ENCODE results near the gene ASTN2.

The ASTN2 gene

DNA sequence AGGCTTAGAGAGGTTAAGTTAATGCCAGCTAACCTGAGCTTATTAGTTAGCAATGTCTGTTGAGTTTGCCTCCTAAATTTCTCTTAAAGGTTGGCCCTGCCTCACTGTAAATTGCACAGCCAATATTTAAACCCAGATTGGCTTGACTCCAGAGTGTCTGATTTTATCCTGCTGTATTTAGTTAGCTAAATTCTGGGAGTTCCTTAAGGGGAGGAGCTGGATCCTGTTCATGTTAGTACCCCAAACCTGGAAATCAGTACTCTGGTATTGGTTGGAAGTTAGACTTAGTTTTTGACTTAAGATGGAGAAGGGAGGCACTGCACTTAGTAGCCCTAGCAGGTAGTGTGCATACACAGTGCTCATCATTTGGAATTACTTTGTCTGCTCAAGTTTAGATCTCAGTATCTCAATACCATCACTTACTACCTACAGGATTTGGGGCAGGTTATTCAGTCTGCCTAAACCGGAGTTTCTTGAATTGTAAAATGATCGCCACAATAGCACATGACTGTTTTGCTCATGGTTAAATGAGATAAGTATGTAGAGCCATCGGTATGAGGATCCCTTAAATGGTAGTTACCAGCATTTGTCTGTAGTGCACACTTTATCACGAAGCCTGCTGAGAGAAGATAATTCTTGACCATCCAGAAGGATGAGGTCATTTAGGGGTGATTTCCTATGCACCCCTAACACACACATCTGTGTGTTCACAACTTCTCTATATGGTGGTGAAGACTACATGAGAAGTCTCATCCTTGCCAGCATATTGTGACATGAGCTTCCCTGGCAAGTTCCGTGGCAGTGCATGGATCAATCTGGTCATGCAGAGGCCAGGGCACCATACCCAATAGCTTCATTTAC, 992.5 kb downstream of the ASTN2 start:
- no peak for DNase-seq (ENCODE audit: low spot score)

DNA sequence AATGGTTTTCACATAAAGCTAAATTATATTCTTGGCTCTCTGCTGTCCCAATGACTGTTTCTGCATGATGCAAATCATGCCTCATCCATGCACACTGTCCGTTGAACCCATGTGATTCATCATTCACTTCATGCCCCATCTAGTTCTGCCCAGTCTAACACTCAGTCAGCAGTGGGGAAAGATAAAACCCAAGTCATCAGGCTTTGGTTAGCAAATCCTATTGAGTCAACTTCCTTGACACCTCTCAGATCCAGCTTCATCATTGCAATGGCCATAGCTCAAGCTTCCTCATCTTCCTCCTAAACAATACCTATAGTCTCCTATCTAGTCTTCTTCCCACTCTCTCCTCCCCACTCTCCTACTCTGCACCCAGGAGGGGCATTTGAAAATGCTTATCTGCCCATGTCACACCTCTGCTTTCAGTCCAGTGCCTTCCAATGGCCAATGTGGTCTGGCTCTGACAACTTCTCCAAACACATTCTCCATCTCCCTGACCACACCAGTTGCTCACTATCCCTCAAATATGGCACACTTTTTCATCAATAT, 993.8 kb downstream of the ASTN2 start:
- no peak for DNase-seq (ENCODE audit: low spot score)

DNA sequence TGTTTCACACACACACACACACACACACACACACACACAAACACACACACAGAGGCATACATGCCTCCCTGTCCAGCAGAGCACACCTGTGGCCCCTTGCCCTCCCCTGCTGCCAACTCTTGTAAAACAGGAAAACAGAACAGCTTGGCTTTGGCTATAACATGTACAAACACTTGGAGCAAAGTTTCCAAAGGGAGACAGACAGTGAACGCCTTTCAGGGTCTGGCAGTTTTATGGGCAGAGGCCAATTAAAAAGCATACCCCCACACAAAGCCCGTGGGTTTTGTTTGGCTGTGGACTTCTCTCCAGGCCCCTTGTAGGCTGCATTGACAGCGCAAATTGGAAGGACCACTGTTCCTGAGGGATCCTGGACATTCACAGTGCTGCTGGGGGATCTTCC, 995.7 kb downstream of the ASTN2 start:
- DNase-seq (ENCODE audit: low spot score) = no peak

DNA sequence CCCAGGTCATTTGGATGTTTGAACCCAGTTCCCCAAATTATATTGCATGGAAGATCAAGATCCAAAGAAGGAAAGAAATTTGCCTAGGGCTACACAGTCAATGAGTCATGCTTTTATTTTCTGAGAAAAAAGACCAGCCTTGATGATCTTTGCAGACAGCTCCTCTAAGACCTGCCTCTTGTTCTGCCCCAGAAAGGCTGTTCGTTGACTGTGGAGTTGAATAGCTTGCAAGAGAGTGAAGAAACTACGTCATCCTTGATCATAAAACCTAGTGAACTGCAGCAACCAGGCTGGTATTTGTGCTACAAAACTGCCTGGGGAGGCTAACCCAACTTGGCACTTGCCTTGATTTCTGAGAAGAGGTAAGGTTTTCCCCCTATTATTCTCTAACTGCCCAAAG, 997.4 kb downstream of the ASTN2 start:
- no peak for DNase-seq (ENCODE audit: low spot score)

DNA sequence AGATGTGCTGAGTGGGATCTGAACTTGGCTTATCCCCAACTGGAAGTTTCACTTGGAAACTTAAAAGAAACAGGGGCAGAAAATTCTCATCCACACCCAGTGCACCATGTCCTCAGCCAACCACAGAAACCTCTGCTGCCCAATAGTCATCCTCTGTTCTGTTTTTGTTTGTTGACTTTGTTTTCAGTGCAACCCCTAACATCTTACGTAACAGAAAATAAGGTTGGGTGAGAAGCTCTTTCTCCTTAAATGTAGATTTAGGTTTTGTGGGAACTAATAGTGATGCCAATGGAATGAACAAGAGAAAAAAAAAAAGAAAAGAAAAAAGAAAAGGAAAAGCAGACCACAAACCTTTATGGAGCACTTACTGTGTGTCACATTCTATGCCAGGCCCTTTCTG, 998.4 kb downstream of the ASTN2 start:
- DNase-seq (ENCODE audit: low spot score) = no peak

DNA sequence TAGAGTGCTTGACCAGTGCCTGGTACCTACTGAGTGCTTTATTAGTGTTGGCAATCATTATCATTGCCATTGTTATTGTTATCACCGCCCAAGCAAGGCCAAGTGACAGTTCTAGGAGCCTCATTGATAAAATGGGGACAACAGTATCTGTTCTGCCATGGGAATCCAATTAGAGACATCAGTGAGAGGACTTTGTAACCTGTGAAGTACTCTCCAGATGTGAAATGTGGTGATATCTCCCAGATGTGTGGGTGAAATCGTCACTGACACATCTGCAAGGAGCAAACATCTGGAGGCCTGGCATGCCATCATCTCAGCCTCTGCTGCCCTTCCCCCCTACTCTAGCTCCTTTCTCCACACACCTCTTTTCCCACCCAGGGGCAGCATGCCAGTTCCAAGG, 1000.5 kb downstream of the ASTN2 start:
- DNase-seq (ENCODE audit: low spot score) = no peak

DNA sequence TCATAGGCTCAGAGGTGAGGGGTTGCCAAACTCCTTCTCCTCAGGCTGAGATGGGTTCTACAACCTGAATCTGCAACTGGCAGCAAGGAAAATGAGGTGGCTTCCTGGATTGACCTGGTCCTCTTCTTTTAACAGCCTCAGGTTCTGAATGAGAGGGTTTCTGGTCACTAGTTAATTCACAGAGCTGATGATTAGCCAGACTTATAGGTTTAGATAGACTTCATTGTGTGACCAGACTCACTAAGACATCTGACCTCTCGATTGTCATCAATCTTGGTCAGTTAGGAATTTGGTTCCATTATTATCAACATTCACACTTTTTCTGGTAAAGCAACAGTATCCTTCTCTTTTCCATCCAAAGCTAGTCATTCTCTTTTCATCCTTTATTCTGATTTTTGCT, 1003.4 kb downstream of the ASTN2 start:
- DNase-seq (ENCODE audit: low spot score) = no peak

DNA sequence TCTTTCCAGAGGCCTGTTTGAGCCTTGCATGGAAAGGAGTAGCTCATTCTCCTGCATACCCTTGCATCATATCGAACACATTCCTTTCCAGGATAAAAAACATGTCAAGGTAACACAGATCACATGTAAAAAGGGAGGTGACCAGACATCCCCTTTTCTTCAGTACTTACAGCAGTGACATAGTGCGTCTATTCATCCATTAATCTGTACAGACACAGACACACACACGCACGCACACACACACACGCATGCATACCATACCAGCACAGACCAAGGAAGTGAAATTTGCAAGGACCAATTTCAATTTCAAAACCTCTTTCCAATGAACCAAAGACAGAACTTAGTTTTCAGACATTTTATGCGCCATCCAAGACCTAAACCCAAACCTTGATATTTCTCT, 1005.2 kb downstream of the ASTN2 start:
- no peak for DNase-seq (ENCODE audit: low spot score)

DNA sequence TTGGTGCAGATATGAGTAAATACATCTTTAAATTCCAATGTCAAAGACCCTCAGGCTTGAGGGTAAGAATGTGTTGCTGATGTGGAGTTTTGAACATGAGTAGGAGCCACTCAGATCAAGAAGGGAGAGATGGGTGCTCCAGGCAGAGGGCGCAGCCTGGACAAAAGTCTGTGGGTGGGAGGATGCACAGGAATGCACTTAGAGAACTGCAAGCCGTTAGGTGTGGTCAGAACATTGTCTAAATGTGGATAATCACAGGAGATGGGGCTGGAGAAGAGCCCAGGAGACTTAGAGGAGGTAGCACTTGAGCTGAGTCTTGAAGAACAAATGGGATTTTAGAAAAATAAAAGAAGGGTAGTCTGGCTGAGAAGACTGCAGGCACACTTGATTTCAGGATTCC, 1005.7 kb downstream of the ASTN2 start:
- no peak for DNase-seq (ENCODE audit: low spot score)

DNA sequence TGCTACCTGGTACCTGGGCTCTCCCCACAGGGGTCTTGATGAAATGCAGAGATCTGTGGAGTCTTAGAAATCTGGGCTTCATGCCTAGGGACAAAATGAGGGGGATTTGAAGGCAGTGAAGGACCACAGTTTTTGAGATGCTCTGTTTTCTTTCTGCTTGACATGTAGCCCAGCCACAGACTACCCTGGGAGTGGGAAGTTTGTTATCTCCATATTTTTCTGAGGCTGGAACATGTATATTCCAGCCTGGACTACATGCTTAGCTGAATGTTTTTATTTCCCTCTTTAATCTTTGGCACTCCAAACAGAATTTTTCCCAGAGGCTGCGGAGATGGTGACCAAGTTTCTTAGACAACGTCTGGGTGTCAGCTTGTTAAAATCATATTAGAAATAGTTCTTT, 1008.4 kb downstream of the ASTN2 start:
- DNase-seq (ENCODE audit: low spot score) = no peak

DNA sequence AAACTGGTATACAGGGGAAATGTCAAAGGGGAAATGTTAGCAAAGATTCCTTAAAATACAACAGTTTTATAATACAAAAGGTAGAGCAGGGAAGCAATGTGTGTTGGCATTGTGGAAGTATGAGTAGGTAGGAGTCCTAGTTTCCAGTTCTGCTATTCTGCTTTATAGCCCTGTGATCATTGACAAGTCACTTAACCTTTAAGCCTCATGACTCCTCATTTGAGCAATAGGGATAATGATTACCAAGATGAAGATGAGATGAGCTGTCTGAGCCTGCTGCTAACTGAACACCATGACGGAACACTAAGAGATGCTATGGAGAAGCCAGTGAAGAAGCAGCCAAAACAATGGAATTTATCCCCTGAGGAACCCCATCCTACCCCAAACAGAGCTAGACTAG, 1009.5 kb downstream of the ASTN2 start:
- DNase-seq (ENCODE audit: low spot score) = no peak

DNA sequence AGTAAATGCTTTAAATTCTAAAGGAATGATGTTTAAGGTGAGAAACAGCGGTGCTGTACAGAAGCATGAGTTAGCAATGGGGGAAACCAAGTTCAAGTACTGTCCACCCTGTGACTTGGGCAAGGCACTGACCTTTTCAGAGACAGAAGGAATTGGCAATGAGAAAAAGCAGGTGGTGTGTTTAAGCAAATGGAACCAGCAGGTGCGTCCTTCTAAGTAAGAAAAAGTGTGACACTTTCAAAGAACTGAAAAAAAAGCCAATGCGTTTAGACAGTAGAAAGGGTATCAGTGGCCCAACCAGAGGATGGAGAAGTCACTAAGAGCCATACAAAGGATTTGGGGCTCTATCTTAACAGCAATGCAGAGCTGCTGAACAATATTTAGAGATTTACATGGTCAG, 1010.6 kb downstream of the ASTN2 start:
- DNase-seq (ENCODE audit: low spot score) = no peak

DNA sequence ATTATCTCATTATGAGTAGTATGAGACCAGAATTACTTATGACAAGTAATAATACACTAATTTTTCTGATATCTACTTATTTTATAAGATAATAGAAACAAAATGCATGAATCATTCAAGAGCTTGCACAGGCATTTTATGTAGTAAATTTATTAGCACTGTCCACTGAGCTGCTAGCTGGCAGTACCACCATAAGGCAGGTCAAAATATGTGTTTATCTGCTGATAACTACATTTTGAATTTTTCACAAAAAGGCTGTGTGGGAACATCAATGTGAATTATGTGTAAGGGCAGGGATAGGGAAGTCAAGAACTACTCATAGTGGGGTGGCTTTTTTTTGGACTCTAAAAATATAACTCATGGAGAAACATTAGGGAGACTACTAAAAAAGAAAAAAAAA, 1011.7 kb downstream of the ASTN2 start:
- DNase-seq (ENCODE audit: low spot score) = no peak

DNA sequence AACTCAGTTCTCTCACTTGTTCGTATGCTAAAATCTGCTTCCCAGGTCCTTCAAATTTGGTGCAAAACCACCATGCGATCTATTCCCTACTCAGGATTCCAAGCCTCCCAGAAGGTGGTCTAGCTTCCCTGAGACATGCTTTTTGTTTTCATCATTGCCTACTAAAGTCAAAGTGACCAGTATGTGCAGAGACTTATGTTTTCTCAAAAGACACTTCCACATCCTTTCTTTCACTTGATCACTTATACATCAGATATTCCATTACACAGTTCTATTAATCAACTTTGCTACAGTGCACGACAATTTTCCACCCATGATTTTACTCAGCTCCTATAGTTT, 1019.2 kb downstream of the ASTN2 start:
- DNase-seq (ENCODE audit: low spot score) = no peak

DNA sequence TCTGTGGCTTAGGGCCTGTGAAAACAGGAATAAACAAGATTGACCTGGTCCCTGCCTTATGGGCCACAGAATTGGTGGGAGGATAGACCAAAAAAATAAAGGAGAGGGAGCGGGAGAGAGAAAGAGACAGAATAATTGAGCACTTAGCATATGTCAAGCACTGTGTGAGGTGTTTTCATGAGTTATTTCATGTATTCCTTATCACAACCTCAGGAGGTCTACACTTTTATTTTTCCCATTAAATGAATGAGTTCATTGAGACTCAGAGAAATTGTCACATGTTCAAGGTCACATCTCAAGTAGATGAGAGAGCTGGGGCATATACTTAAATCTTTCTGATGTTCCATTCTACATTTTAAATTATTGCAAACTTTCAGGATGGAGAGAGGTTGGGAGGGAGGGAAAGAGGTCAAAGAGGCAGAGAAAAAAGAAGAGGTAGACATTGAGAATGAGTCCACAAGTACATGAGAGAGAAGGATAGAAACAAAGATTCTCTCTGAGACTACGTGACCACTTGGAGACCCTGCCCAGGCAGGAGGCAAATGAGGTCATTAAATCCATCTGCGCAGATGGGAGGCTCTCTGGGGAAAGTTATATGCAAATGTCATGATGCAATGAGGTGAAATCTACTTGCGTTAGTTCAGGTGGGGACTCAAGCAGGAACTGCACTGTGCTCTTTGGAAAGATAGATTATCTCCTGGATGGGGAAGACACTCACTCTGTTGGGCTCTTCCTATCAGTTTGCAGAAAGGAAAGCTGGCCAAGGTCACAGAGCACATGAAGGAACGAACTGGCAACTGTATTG, 1019.8 kb downstream of the ASTN2 start:
- no peak for DNase-seq (ENCODE audit: low spot score)

DNA sequence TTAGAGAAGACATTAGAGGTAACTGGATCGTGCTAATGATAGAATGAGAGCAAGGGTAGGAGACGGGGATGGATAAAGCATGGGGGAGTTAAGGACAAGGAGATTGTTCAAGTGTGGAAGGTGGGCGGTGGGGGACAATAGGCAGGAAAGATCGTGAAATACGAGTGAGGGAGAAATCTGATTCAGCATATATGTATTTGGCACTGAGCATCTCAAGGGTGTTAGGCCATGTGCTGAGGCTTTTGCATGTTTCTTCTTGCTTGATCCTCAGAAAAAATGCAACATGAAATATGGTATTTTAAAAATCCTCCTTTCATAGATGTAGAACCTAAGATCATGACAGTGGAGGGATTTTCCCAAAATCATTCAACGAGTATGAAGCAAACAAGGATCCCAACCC, 1020.8 kb downstream of the ASTN2 start:
- DNase-seq (ENCODE audit: low spot score) = no peak

DNA sequence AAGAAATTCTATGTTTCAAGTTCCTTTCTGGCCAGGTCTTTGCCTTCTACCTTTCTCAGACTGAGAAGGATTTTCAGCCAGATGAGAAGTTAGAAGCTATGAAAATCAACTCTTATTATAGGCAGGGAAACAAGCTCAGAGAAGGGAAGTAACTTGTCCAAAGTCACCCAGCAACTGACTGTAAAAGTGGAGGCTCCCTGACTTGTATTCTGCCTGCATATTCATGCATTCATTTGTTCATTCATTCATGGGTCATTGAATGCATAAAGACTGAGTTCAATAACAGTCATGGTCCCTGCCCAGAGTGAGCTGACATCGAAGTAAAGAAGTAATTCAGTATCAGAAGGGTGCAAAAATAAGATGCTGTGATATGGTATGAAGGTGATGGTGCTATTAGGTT, 1021.7 kb downstream of the ASTN2 start:
- DNase-seq (ENCODE audit: low spot score) = no peak

DNA sequence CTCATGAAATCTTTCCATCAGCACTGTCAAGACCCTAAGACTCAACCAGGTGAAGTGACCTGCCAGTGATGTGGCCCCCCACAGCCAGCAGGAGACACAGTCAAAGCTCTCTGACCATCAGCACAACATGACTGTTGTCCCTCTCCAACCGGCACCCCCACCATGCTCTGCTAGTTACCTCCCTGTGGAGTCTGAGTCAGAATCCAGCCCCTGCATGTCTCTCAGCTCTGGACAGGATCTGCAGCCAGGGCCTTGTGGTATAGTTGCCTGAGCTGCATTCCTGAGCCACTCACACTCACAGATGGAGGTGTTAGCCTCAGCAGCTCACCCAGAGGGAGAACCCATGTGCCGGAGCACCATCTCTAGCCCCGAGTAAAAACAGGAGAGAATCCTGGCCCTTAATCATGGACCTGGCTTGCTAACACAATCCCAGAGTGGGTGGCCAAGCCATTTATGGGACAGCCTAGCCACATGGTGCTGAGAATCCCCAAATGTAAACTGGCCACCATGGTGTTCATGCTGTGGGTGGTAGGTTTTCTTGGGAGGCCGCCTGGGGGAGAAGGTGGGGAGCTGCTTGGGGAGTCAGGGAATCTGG, 1023.5 kb downstream of the ASTN2 start:
- DNase-seq (ENCODE audit: low spot score) = no peak

DNA sequence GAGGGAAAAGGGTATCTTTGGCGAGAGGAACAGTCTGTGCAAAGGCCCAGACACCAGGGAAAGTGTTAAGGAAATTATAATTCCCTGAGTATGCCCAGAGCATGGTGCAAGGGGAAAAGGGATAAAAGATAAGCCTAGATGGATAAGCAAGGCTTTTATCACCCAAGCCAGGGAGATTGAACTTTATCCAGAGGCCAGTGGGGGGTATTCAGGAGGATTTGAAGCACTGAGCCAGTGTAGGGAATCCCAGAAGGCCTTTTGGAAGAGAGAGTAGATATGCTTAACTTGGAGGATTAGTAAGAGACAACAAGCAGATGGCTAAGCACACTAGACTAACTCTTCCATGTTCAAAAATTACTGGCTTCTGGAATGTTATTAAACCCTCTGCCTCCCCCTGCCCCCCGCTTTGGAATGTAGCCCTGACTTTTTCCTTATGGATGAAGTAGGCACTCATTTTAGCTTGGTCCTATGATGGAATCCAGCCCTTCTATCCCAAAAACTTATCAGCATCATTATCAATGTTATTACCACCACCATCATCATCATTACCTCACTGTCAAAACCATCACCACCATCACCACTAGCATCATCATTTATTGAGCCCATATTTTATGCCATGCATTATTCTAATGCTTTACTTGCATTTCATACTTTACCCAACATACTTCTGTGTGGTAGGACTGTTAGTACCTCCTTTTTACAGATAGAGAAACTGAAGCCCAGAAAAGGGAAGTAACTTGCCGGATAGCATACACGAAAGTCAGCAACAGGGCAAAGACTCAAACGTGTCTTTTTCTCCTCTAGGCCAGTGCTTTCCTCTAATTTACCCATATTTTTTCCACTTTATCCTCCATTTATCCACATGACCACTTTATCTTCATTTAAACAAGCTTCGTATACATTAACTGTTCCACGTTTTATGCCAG, 1024.3 kb downstream of the ASTN2 start:
- DNase-seq (ENCODE audit: low spot score) = no peak

DNA sequence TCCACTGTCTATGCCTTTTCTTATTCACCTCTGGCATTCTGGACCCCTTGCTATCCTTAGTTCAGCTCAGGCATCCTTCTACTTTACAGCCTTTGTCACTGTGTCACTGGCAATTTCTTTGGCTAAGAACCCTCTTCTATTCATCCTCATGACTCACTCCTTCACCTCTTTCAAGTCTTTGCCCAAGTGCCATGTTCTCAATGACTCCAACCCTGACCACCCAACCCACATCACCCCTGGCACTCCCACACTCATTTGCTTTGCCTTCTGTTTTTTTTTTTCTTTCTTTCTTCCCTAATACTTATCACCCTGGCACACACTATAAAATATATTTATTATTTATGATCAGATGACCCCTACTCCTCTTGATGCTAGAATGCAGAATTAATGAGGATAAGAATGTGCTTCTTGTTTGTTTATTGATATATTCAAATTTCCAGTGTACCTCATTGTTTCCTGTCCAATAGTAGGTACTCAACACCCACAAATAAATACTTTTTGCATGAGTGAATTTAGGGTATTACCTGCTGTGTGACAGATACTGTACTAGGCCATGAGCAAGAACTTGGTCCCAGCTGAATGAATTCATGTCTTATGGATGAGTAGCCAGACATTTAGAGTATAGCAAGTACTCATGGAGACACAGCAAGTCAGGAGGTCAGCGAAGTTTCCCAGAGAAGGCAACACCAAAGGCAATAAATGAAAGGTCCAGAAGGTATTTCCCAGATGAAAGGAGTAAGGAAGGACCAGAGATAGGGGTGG, 1025.1 kb downstream of the ASTN2 start:
- no peak for DNase-seq (ENCODE audit: low spot score)
